GM10248 (cell line): Measurements from ENCODE around the gene SLC25A33.

Experiments
- CTCF ChIA-PET: fragments of 300-600 bp; sonication (Branson Sonifier 250); formaldehyde crosslinking; extraction: SDS; loops from one replicate; lab custom pipeline; 2021; ENCODE audit warnings: antibody characterized with exemption; lab: Yijun Ruan, JAX
- POLR2A ChIA-PET: fragments of 350-650 bp; sonication (Branson Sonifier 250); formaldehyde crosslinking; extraction: SDS; loops from one replicate; lab custom pipeline; 2020; ENCODE audit warnings: antibody characterized with exemption; lab: Yijun Ruan, JAX
- DNase-seq: peaks from one replicate; pipeline ENCODE4 v3.0.0; 2012; ENCODE audit errors: extremely low spot score
- TF ChIP-seq, protein P1 (sequence below): IDR thresholded peaks from 2 replicates; pipeline ENCODE4 v1.5.1; 2012; ENCODE audit warnings: mild to moderate bottlenecking, low read depth; ENCODE audit errors: extremely low read depth, missing control alignments, control extremely low read depth

The SLC25A33 gene

DNA sequence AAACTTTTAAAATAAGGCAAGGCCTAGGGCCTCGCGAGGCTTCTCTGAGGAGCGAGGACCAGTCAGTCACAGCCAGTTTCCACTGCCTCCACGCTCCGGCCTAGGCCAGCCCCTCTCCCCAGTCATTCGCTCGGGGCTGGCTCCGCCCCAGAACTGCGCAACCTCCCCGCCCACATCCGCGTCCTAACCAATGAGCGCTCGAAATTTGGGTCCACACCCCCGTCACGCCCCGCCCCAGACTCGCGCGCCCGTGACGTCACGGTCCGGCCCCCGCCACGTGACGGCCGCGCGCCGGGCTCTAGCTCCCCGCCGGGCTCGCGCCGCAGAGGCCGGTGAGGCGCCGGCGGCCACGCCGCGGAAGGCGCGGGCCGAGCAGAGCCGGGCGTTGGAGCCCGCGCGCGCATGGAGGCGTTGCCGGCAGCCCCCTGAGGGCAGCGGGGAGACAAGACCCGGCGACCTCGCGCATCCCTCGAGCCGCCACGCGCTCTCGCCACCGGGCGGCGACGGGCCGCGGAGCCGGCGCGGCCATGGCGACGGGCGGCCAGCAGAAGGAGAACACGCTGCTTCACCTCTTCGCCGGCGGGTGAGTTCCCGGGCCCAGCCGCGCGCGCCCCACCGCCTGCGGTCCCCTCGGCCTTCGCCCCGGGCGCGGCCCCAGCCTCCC, at the start of gene SLC25A33:
TSS of gene SLC25A33 (plus strand) at position 301 of the 664 bp plus-strand sequence. CDS start at position 528, 227 bp downstream.
- TF ChIP-seq, protein P1, sequence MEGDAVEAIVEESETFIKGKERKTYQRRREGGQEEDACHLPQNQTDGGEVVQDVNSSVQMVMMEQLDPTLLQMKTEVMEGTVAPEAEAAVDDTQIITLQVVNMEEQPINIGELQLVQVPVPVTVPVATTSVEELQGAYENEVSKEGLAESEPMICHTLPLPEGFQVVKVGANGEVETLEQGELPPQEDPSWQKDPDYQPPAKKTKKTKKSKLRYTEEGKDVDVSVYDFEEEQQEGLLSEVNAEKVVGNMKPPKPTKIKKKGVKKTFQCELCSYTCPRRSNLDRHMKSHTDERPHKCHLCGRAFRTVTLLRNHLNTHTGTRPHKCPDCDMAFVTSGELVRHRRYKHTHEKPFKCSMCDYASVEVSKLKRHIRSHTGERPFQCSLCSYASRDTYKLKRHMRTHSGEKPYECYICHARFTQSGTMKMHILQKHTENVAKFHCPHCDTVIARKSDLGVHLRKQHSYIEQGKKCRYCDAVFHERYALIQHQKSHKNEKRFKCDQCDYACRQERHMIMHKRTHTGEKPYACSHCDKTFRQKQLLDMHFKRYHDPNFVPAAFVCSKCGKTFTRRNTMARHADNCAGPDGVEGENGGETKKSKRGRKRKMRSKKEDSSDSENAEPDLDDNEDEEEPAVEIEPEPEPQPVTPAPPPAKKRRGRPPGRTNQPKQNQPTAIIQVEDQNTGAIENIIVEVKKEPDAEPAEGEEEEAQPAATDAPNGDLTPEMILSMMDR = no peak
- peak; percentile 99 for DNase-seq
- CTCF ChIA-PET = interaction anchor here (0.7 kb wide), 1 partner anchor 12 kb away, joined by 3 read pairs; no protein-coding TSS in a partner anchor
- POLR2A ChIA-PET = interaction anchor here (0.5 to 1.2 kb wide), 9 partner anchors 9 to 417 kb away, joined by 3 to 8 read pairs (median 4); no protein-coding TSS in a partner anchor

DNA sequence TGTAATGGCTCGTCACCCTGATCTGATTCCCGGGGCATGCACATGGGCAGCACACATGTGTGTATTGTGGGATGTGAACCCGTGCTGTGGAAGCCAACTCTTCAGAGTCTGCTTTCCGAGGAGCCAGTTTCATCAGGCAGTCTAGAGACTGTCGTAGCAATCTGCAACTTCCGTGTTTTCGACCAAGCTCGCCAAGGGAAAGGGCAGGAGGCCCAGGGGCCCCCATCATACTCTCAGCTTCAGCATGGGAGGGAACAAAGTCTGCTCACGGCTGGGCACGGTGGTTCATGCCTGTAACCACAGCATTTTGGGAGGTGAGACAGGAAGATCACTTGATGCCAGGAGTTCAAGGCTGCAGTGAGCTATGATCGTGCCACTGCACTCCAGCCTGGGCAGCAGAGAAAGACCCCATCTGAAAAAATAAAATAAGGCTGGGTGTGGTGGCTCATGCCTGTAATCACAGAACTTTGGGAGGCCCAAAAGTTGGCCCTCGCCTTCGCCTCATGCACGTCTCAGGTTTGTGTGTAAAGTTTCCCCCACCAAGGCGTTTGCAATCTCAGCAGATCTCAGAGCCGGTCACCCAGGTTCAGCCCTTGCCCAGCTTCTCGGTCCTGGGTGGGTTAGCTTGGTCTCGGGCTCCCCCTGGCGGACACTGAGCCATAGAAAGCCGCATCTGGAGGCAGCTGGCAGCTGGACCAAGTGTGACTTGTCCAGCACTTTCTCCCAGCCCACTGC, 48.5 kb upstream of the SLC25A33 start:
- TF ChIP-seq, protein P1 = peak; percentile 93
- POLR2A ChIA-PET = no interaction called here
- DNase-seq = peak; percentile 85
- CTCF ChIA-PET = interaction anchor here (0.7 to 6.8 kb wide), 49 partner anchors 9 to 583 kb away, joined by 3 to 82 read pairs (median 4); partner anchors contain the start of gene H6PD

DNA sequence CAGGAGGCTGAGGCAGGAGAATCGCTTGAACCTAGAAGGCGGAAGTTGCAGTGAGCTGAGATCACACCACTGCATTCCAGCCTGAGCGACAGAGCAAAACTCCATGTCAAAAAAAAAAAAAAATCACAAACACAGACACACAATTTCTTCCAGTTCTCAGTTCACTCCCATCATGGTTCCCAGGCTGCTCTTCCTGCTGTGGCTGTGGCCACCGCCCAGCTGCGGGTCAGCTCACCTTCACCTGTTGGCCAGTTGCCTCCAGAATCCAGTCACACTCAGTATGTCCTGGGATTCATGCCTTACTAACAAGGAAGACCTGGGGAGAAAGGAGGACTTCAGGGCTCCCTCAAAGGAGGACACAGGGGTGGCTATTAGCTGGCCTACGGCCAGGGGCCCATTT, 45.9 kb upstream of the SLC25A33 start:
- TF ChIP-seq, protein P1 = no peak
- POLR2A ChIA-PET = no interaction called here
- CTCF ChIA-PET = interaction anchor here (0.7 to 6.8 kb wide), 8 partner anchors 15 to 226 kb away, joined by 3 to 82 read pairs (median 9); no protein-coding TSS in a partner anchor
- no peak for DNase-seq

DNA sequence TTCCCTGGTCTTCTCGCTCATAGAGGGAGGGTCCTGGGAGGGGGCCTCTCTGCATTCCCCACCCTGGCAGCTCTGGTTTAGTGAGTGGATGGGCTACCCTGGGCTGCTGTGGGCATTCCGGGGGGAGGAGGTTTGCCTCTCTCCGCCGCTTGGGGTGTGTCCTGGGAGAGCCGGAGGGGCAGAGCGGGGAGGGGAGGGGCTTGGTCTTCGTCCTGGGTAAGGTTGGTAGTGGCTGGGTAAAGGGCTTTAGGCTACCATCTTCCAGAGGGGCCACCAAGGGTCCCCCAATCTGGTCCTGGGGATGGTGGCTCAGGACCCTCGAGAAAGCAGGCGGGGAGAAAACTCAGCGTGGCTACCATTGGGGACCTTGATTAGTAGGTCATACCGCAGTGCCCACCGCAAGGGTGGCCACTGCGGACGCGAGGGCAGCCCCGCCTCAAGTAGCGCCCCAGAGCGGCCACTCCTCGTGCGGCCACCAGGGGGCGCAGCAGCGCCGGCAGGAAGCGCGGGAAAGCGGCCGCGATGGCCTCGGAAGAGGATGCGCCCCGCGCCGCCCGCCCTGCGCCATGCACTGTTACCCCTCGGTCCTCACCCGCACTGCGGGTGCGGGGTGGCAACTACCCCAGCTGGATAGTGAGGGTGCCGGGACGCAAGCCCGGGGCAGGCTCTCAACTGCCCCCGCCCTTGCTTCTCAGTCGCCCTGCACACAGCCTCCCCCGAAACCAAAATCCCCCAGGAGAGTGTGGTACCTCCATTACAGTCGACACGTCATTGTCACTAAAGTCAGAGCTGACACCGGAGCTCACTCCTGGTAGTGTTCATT, 44.1 kb upstream of the SLC25A33 start:
- ChIA-PET POLR2A (interaction anchor here (0.7 kb wide), 1 partner anchor 227 kb away, joined by 3 read pairs; no protein-coding TSS in a partner anchor), CTCF (interaction anchor here (0.6 to 4.0 kb wide), 41 partner anchors 12 to 373 kb away, joined by 3 to 26 read pairs (median 3); no protein-coding TSS in a partner anchor)
- peak; percentile 83 for DNase-seq

DNA sequence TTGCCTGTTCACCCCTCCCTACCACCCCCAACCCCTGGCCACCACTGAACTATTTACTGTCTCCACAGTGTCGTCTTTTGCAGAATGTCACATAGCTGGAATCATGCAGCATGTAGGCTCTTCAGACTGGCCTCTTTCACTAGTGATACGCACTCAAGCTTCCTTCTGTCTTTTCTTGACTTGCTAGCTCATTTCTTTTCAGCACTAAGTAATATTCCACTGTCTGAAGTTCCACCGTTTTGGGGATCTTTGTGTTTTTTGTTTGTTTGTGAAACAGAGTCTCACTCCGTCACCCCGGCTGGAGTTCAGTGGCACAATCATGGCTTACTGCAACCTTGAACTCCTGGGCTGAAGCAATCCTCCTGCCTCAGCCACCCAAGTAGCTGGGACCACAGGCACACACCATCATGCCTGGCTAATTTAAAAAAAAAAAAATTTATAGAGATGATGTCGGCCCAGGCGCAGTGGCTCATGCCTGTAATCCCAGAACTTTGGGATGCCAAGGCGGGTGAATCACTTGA, 43.4 kb upstream of the SLC25A33 start:
- TF ChIP-seq, protein P1 = no peak
- ChIA-PET POLR2A (interaction anchor here (0.7 kb wide), 1 partner anchor 228 kb away, joined by 3 read pairs; no protein-coding TSS in a partner anchor), CTCF (interaction anchor here (0.6 to 4.0 kb wide), 30 partner anchors 12 to 372 kb away, joined by 3 to 26 read pairs (median 4); no protein-coding TSS in a partner anchor)
- no peak for DNase-seq

More for the DNA sequence above, 44.1 kb upstream of the SLC25A33 start:
- TF ChIP-seq, protein P1 = peak; percentile 91
